GM12875 (cell line): ENCODE results near the gene HS6ST1.

Experiments
- H3K4me3 ChIP-seq: one replicate; pipeline ENCODE4 v1.5.1; 2011; ENCODE audit warnings: low read depth, low read length, control low read depth
- CTCF ChIP-seq: IDR thresholded peaks from 2 replicates; pipeline ENCODE4 v1.5.1; 2011; ENCODE audit warnings: low read depth, mild to moderate bottlenecking, control low read depth, inconsistent platforms, low read length, moderate library complexity, borderline replicate concordance; ENCODE audit not compliant: insufficient read depth

Gene HS6ST1

GRCh38 chr2:128215897-128216642 is 102.6 kb downstream of the HS6ST1 start:
- no peak overlapping the region for H3K4me3 ChIP-seq
- TF ChIP-seq CTCF, result no peak
